GM12878 (cell line): ENCODE measurements around the gene TBCE. TPM values are rescaled to one million over a fixed set of nuclear protein-coding genes. Genes with fewer than 3 reads are reported as not detected.

ENCODE experiments used
- ATAC-seq: fragments of 200-7000 bp; cut with Tn5 transposase; 3 replicates; pipeline ENCODE4 v1.9.1; 2020; ENCODE audit warnings: mild to moderate bottlenecking, moderate library complexity
- BruUV-seq: library from RNA; stranded (reverse); fragments of 400-500 nt; replicated peaks from 2 replicates; lab custom pipeline; 2021; lab: Mats Ljungman, UMichigan
- CTCF ChIA-PET: fragments of 300-600 bp; sonication (Branson Sonifier 250); formaldehyde crosslinking; extraction: SDS; loops from one replicate; lab custom pipeline; 2021; ENCODE audit warnings: inconsistent platforms; lab: Yijun Ruan, JAX
- POLR2A ChIA-PET: fragments of 350-600 bp; formaldehyde crosslinking; extraction: SDS; loops from one replicate; lab custom pipeline; 2021; ENCODE audit warnings: inconsistent platforms; lab: Charles Lee
- RAD21 ChIA-PET: fragments of 300-600 bp; sonication (Branson Sonifier 250); formaldehyde crosslinking; loops from one replicate; lab custom pipeline; 2023; ENCODE audit warnings: antibody characterized with exemption; ENCODE audit not compliant: unreplicated experiment; lab: Charles Lee
- SMC1A ChIA-PET: fragments of 300-600 bp; sonication (Branson Sonifier 250); formaldehyde crosslinking; loops from one replicate; lab custom pipeline; 2023; ENCODE audit not compliant: unreplicated experiment, uncharacterized antibody; lab: Charles Lee
- DNase-seq: peaks from one replicate; pipeline ENCODE4 v3.0.0-alpha.2; 2011; ENCODE audit warnings: low read depth, low spot score
- FAIRE-seq: peaks from 3 replicates; lab custom pipeline; 2011; peaks lifted over from hg19 to GRCh38; lab: Jason Lieb, UNC
- H2AFZ ChIP-seq: 2 replicates; pipeline ENCODE4 v1.6.0; 2011; ENCODE audit warnings: low read depth, low read length, control low read depth; ENCODE audit not compliant: control insufficient read depth
- H3K27ac ChIP-seq: 2 replicates; pipeline ENCODE4 v1.5.1; 2011; ENCODE audit warnings: control low read depth; ENCODE audit not compliant: control insufficient read depth, insufficient read depth
- H3K27me3 ChIP-seq, 2 experiments: replicated peaks in 1 of 2; 2 replicates each; pipeline versions ENCODE4 v1.6.0 to v1.6.1; 2011; ENCODE audit warnings: low read length in 1 of 2; ENCODE audit not compliant: control insufficient read depth in 2 of 2, insufficient read depth in 2 of 2
- H3K36me3 ChIP-seq, 2 experiments: 2 replicates each; pipeline ENCODE4 v1.5.1; 2011; ENCODE audit warnings: low read length in 1 of 2; ENCODE audit not compliant: control insufficient read depth in 2 of 2, insufficient read depth in 2 of 2
- H3K4me1 ChIP-seq: 2 replicates; pipeline ENCODE4 v1.6.1; 2011; ENCODE audit warnings: mild to moderate bottlenecking, low read length, moderate library complexity, mixed read lengths; ENCODE audit not compliant: control insufficient read depth, insufficient read depth
- H3K4me2 ChIP-seq: 2 replicates; pipeline ENCODE4 v1.6.0; 2011; ENCODE audit warnings: control low read depth; ENCODE audit not compliant: control insufficient read depth, insufficient read depth
- H3K4me3 ChIP-seq: fragments of 200-600 bp; sonication (generic); 2 replicates; pipeline ENCODE4 v1.5.1; 2016
- H3K79me2 ChIP-seq: 2 replicates; pipeline ENCODE4 v1.6.0; 2011; ENCODE audit warnings: low read length; ENCODE audit not compliant: control insufficient read depth, insufficient read depth
- H3K9ac ChIP-seq: 2 replicates; pipeline ENCODE4 v1.8.0; 2011; ENCODE audit warnings: low read length, control low read depth, mixed read lengths; ENCODE audit not compliant: control insufficient read depth, insufficient read depth
- H3K9me3 ChIP-seq: replicated peaks from 3 replicates; pipeline ENCODE4 v1.5.1; 2011; ENCODE audit warnings: mild to moderate bottlenecking, low read length; ENCODE audit not compliant: control insufficient read depth, insufficient read depth
- H4K20me1 ChIP-seq: 2 replicates; pipeline ENCODE4 v1.6.0; 2011; ENCODE audit not compliant: control insufficient read depth, insufficient read depth
- BHLHE40 ChIP-seq, 2 experiments: fragments of 450-650 bp in 1 of 2; IDR thresholded peaks; 2 replicates each; pipeline ENCODE4 v1.6.1; 2011 to 2017; ENCODE audit warnings: low read depth in 2 of 2, borderline replicate concordance in 1 of 2, improper control_type of control experiment in 1 of 2, low read length in 1 of 2, mild to moderate bottlenecking in 1 of 2
- CBX5 ChIP-seq: sonication (generic); IDR thresholded peaks from 2 replicates; pipeline ENCODE4 v1.6.1; 2016; ENCODE audit warnings: low read depth, moderate library complexity, mild to moderate bottlenecking, inconsistent platforms
- CHD2 ChIP-seq: IDR thresholded peaks from 2 replicates; pipeline ENCODE4 v1.6.1; 2011; ENCODE audit warnings: low read depth, low read length, improper control_type of control experiment, borderline replicate concordance
- IRF3 ChIP-seq: fragments of 450-650 bp; IDR thresholded peaks from 2 replicates; pipeline ENCODE4 v1.6.1; 2014; ENCODE audit warnings: mild to moderate bottlenecking
- MYC ChIP-seq: IDR thresholded peaks from 2 replicates; pipeline ENCODE4 v1.6.1; 2011; ENCODE audit warnings: mild to moderate bottlenecking, low read length, moderate library complexity, inconsistent platforms; ENCODE audit not compliant: insufficient read depth, insufficient replicate concordance, insufficient read length, severe bottlenecking
- NFYB ChIP-seq: IDR thresholded peaks from 2 replicates; pipeline ENCODE4 v1.6.1; 2011; ENCODE audit warnings: low read depth, mild to moderate bottlenecking, low read length, improper control_type of control experiment, moderate library complexity; ENCODE audit not compliant: insufficient read depth
- PKNOX1 ChIP-seq: fragments of 450-650 bp; IDR thresholded peaks from 2 replicates; pipeline ENCODE4 v1.6.1; 2016; ENCODE audit warnings: mild to moderate bottlenecking
- SREBF2 ChIP-seq: IDR thresholded peaks from 2 replicates; pipeline ENCODE4 v1.6.1; 2012; ENCODE audit warnings: mild to moderate bottlenecking, low read length
- SUPT20H ChIP-seq: IDR thresholded peaks from 2 replicates; pipeline ENCODE4 v1.6.1; 2011; ENCODE audit warnings: low read depth, mild to moderate bottlenecking, low read length, moderate library complexity, borderline replicate concordance; ENCODE audit not compliant: control insufficient read depth
- TARDBP ChIP-seq: IDR thresholded peaks from 2 replicates; pipeline ENCODE4 v1.6.1; 2016; ENCODE audit warnings: borderline replicate concordance
- TCF3 ChIP-seq: IDR thresholded peaks from 2 replicates; pipeline ENCODE4 v1.6.1; 2012; ENCODE audit warnings: low read depth, mild to moderate bottlenecking, low read length, borderline replicate concordance; ENCODE audit not compliant: insufficient read depth
- ZSCAN29 ChIP-seq: fragments of 450-650 bp; IDR thresholded peaks from 2 replicates; pipeline ENCODE4 v1.6.1; 2017; ENCODE audit warnings: mild to moderate bottlenecking, moderate library complexity
- WGBS: methylation state at CpG from one replicate; pipeline ENCODE4 v1.1.6; 2016; ENCODE audit warnings: low lambda C conversion rate; ENCODE audit not compliant: insufficient replicate concordance, insufficient coverage; ENCODE audit errors: missing lambda C conversion rate; 5-methylcytosine and 5-hydroxymethylcytosine counted together
- in situ Hi-C: fragments of 300-500 bp; cut with MboI; formaldehyde crosslinking; loops from 9 replicates; pipeline ENCODE4 v1.14.3; 2018; ENCODE audit warnings: mixed read lengths
- intact Hi-C: fragments of 100-400 bp; cut with micrococcal nuclease; formaldehyde crosslinking; loops from one replicate; pipeline ENCODE4 v1.14.2; 2022; ENCODE audit not compliant: unreplicated experiment
- polyA plus RNA-seq, 11 experiments: library from polyadenylated mRNA; depleted of rRNA in 4 of 11; unstranded in 6 of 11; stranded (reverse) in 5 of 11; fragments of >200 nt; fragmentation: Nextera tagmentation in 4 of 11; fragmentation: Illumina TruSeq in 1 of 11; extraction: Ambion mirVana in 4 of 11; extraction: Trizol in 1 of 11; gene quantifications; 1 replicate in 1 of 11; 2 replicates in 10 of 11; pipeline versions ENCODE4 v1.2.1 to v1.2.3, GENCODE V29; 2011 to 2016; ENCODE audit warnings: inconsistent platforms in 2 of 11, missing spikeins in 2 of 11, low read depth in 1 of 11
- total RNA-seq, 4 experiments: library from RNA; depleted of rRNA in 3 of 4; stranded (reverse); fragments of >200 nt in 3 of 4; fragmentation: Illumina TruSeq in 1 of 4; extraction: Trizol in 1 of 4; gene quantifications; 2 replicates each; pipeline versions ENCODE4 v1.2.1 to v1.2.3, GENCODE V29; 2013 to 2021
- TF ChIP-seq, protein P1 (sequence below): fragments of 450-650 bp; formaldehyde crosslinking; IDR thresholded peaks from 2 replicates; pipeline ENCODE4 v1.5.0; 2022; ENCODE audit warnings: mild to moderate bottlenecking, missing genetic modification characterization

The TBCE gene
- total and polyA plus RNA-seq, 10 of the 15 experiments (the other 5 are each of a cell fraction or from before 2014, with no cell fraction given) = 22.7 to 48.7 (median 29.2) TPM

DNA sequence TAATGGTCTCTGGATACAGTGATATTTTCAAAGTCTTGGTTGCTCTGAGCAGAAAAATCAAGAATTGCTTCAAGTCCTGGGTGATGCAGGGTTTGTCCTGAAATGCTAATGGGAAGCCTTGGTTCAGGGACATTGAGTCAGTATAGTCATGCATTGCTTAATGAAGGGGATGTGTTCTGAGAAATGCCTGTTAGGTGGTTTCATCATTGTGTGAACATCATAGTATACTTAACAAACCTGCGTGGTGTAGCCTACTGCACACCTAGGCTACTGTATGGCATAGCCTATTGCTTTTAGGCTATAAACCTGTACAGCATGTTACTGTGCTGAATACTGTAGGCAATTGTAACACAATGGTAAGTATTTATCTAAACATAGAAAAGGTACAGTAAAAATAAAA is 36.4 kb downstream of the TBCE start:
- DNase-seq (no peak), ATAC-seq (no peak), FAIRE-seq (peak; percentile 52)
- Histone ChIP-seq H3K27ac (no peak overlapping the region), H3K4me2 (no peak overlapping the region), H3K36me3 (peaks cover 2% of the 10 kb centered on the region in 2 experiments; a peak in 2 of 4 replicates), H3K9me3 (no peaks in the 10 kb centered on the region), H3K4me3 (no peak overlapping the region), H2AFZ (no peak overlapping the region), H3K27me3 (no peaks in the 10 kb centered on the region), H3K79me2 (no peaks in the 10 kb centered on the region; the same call in 1 of the 2 replicates)
- 100% methylated on average over 1 of the region's 1 CpG for WGBS
- in situ Hi-C loops = no loop called here
- SMC1A ChIA-PET = no interaction called here
- TF ChIP-seq PKNOX1 (no peak), NFYB (no peak), TCF3 (no peak), CHD2 (no peak), MYC (no peak), CBX5 (no peak), IRF3 (no peak), SUPT20H (no peak), ZSCAN29 (no peak), TARDBP (no peak), BHLHE40 (IDR thresholded peaks at IDR 0.05; ENCODE audit: borderline replicate concordance in 1 of 2, low read depth in 2 of 2, low read length in 1 of 2) (no peak), SREBF2 (no peak)
- TF ChIP-seq, protein P1, sequence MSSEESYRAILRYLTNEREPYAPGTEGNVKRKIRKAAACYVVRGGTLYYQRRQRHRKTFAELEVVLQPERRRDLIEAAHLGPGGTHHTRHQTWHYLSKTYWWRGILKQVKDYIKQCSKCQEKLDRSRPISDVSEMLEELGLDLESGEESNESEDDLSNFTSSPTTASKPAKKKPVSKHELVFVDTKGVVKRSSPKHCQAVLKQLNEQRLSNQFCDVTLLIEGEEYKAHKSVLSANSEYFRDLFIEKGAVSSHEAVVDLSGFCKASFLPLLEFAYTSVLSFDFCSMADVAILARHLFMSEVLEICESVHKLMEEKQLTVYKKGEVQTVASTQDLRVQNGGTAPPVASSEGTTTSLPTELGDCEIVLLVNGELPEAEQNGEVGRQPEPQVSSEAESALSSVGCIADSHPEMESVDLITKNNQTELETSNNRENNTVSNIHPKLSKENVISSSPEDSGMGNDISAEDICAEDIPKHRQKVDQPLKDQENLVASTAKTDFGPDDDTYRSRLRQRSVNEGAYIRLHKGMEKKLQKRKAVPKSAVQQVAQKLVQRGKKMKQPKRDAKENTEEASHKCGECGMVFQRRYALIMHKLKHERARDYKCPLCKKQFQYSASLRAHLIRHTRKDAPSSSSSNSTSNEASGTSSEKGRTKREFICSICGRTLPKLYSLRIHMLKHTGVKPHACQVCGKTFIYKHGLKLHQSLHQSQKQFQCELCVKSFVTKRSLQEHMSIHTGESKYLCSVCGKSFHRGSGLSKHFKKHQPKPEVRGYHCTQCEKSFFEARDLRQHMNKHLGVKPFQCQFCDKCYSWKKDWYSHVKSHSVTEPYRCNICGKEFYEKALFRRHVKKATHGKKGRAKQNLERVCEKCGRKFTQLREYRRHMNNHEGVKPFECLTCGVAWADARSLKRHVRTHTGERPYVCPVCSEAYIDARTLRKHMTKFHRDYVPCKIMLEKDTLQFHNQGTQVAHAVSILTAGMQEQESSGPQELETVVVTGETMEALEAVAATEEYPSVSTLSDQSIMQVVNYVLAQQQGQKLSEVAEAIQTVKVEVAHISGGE (CRISPR knock-in tag) = no peak
- TF ChIP-seq, all 136 proteins: peak for 0
- Histone ChIP-seq H4K20me1 (no peaks in the 10 kb centered on the region), H3K4me1 (no peaks in the 10 kb centered on the region), H3K9ac (no peak overlapping the region)
- intact Hi-C loops = no loop called here
- ChIA-PET CTCF (interaction anchor here (1.8 kb wide), 1 partner anchor 12 kb away, joined by 10 read pairs; no protein-coding TSS in a partner anchor), POLR2A (no interaction called here), RAD21 (no interaction called here)
- no TSS peak for BruUV-seq
